Measurements from ENCODE around the gene SNU13. TPM values are rescaled to one million over a fixed set of nuclear protein-coding genes. Genes with fewer than 3 reads are reported as not detected.
"Not testable (repeated sequence)": the region's sequence is repeated elsewhere in the genome, so short reads cannot be mapped to it uniquely, and the experiment has no call there.

The SNU13 gene
- total RNA-seq, 2 experiments from 2014 or later, result 236 to 242 TPM

GRCh38 chr22:41697126-41697775 is 8.6 kb upstream of the SNU13 start:
- Mint-ChIP-seq H3K9me3 (no peaks in the 10 kb centered on the region), H3K4me3 (no peak overlapping the region), H3K27ac (peak overlapping the region; percentile 46), H3K36me3 (no peaks in the 10 kb centered on the region), H3K27me3 (no peaks in the 10 kb centered on the region), H3K4me1 (ENCODE audit: low read depth) (peaks cover 11% of the 10 kb centered on the region)
- ChIA-PET POLR2A (interaction anchor here (0.6 to 3.6 kb wide), 7 partner anchors 9 to 481 kb away, joined by 3 to 26 read pairs (median 6); partner anchors contain the start of genes CCDC134 and SNU13), CTCF (interaction anchor here (0.5 to 4.6 kb wide), 76 partner anchors 10 to 747 kb away, joined by 3 to 60 read pairs (median 5); partner anchors contain the start of genes CCDC134, CENPM, DESI1 and PMM1)
- intact Hi-C loops (cut with micrococcal nuclease), result loop anchor here (1.0 to 5.0 kb wide), 4 partner anchors 85 to 260 kb away; no protein-coding TSS in a partner anchor
- peak; percentile 94 for DNase-seq

DNA sequence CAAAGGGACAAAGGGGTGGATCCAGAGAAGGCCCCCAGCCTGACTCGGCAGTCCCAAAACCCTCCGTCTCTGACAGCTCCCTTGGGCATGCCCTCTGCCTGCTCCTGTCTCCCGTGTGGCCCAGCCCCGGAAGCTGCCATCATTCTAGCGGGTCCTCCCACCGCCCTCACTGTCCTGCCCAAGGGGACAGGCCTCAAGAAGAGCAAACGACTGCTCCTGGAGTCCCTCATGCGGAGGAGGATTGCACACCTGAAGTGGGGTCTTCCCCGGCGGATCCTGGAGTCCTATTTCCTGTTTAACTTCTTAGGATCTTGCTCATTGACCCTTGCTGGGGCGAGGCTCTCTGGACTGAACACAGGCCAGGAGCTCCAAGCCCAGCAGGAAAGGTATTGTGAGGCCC is 8.0 kb upstream of the SNU13 start:
- Mint-ChIP-seq H3K27me3 (no peaks in the 10 kb centered on the region), H3K36me3 (no peaks in the 10 kb centered on the region), H3K4me3 (no peak overlapping the region), H3K27ac (peak overlapping the region; percentile 46), H3K4me1 (ENCODE audit: low read depth) (peaks cover 11% of the 10 kb centered on the region), H3K9me3 (no peaks in the 10 kb centered on the region)
- CTCF ChIA-PET, result interaction anchor here (0.5 to 4.6 kb wide), 62 partner anchors 9 to 747 kb away, joined by 3 to 60 read pairs (median 5); partner anchors contain the start of genes CCDC134, CENPM, DESI1 and PMM1
- no peak for DNase-seq
- intact Hi-C loops (cut with micrococcal nuclease), result loop anchor here (1.0 to 5.0 kb wide), 4 partner anchors 86 to 261 kb away; no protein-coding TSS in a partner anchor
- POLR2A ChIA-PET, result interaction anchor here (1.1 to 3.6 kb wide), 5 partner anchors 8 to 244 kb away, joined by 4 to 26 read pairs (median 12); partner anchors contain the start of genes CCDC134 and SNU13

GRCh38 chr22:41695211-41695610 is 6.5 kb upstream of the SNU13 start:
- Mint-ChIP-seq H3K9me3 (no peaks in the 10 kb centered on the region), H3K4me3 (no peak overlapping the region), H3K36me3 (no peaks in the 10 kb centered on the region), H3K27me3 (no peaks in the 10 kb centered on the region), H3K4me1 (ENCODE audit: low read depth) (peaks cover 19% of the 10 kb centered on the region), H3K27ac (no peak overlapping the region)
- POLR2A ChIA-PET, result no interaction called here
- CTCF ChIA-PET, result interaction anchor here (0.6 kb wide), 1 partner anchor 352 kb away, joined by 3 read pairs; no protein-coding TSS in a partner anchor
- intact Hi-C loops (cut with micrococcal nuclease), result loop anchor here (5.0 kb wide), 3 partner anchors 87 to 262 kb away; no protein-coding TSS in a partner anchor
- DNase-seq, result no peak

- CTCF ChIA-PET, result interaction anchor here (0.6 to 5.9 kb wide), 2 partner anchors 7 to 23 kb away, joined by 3 to 54 read pairs; partner anchors contain the start of gene MEI1
- peak overlapping the region; percentile 54 for H3K27ac Mint-ChIP-seq
- POLR2A ChIA-PET, result no interaction called here
- intact Hi-C loops (cut with micrococcal nuclease), result no loop called here
- no peak for DNase-seq
- H3K9me3 Mint-ChIP-seq, result no peaks in the 10 kb centered on the region
- peak overlapping the region; percentile 64 for H3K4me3 Mint-ChIP-seq
- no peaks in the 10 kb centered on the region for H3K27me3 Mint-ChIP-seq
- peaks cover 10% of the 10 kb centered on the region for H3K36me3 Mint-ChIP-seq
- H3K4me1 Mint-ChIP-seq (ENCODE audit: low read depth), result peaks cover 29% of the 10 kb centered on the region
Observed at GRCh38 chr22:41690476-41690875, 1.8 kb upstream of the SNU13 start.

GRCh38 chr22:41687901-41688364 is 734 bp downstream of the SNU13 start:
- peak overlapping the region; percentile 97 for H3K27ac Mint-ChIP-seq
- intact Hi-C loops (cut with micrococcal nuclease), result loop anchor here (1.0 to 2.0 kb wide), 2 partner anchors 22 to 67 kb away; partner anchors contain the start of genes DESI1 and XRCC6

GRCh38 chr22:41686890-41687289 is 1.8 kb downstream of the SNU13 start:
- H3K27ac Mint-ChIP-seq, result peak overlapping the region; percentile 97
- H3K36me3 Mint-ChIP-seq, result peaks cover 13% of the 10 kb centered on the region
- H3K9me3 Mint-ChIP-seq; DNase-seq; intact Hi-C loops (cut with micrococcal nuclease); H3K27me3 Mint-ChIP-seq: not testable (repeated sequence)
- POLR2A ChIA-PET, result interaction anchor here (1.1 to 3.3 kb wide), 5 partner anchors 20 to 403 kb away, joined by 3 to 23 read pairs (median 10); partner anchors contain the start of genes CCDC134, DESI1, NDUFA6 and SREBF2
- CTCF ChIA-PET, result interaction anchor here (3.8 to 5.9 kb wide), 2 partner anchors 11 to 21 kb away, joined by 28 to 54 read pairs; partner anchors contain the start of gene MEI1
- peaks cover 38% of the 10 kb centered on the region for H3K4me1 Mint-ChIP-seq (ENCODE audit: low read depth)
- peak overlapping the region; percentile 99 for H3K4me3 Mint-ChIP-seq

More at GRCh38 chr22:41687901-41688364, 734 bp downstream of the SNU13 start:
- Mint-ChIP-seq H3K36me3 (peaks cover 10% of the 10 kb centered on the region), H3K27me3 (no peaks in the 10 kb centered on the region), H3K9me3 (no peaks in the 10 kb centered on the region), H3K4me1 (ENCODE audit: low read depth) (peaks cover 35% of the 10 kb centered on the region), H3K4me3 (peak overlapping the region; percentile 99)
- ChIA-PET POLR2A (interaction anchor here (0.7 to 3.3 kb wide), 13 partner anchors 10 to 402 kb away, joined by 3 to 26 read pairs (median 8); partner anchors contain the start of genes CCDC134, CENPM, DESI1 and MEI1), CTCF (interaction anchor here (3.8 to 5.9 kb wide), 2 partner anchors 10 to 22 kb away, joined by 28 to 54 read pairs; partner anchors contain the start of gene MEI1)
- peak; percentile 29 for DNase-seq

- no peaks in the 10 kb centered on the region for H3K9me3 Mint-ChIP-seq
- peaks cover 26% of the 10 kb centered on the region for H3K36me3 Mint-ChIP-seq
- DNase-seq, result no peak
- no peak overlapping the region for H3K4me3 Mint-ChIP-seq
- CTCF ChIA-PET, result interaction anchor here (0.9 to 1.7 kb wide), 2 partner anchors 17 to 63 kb away, joined by 3 to 4 read pairs; no protein-coding TSS in a partner anchor
- H3K4me1 Mint-ChIP-seq (ENCODE audit: low read depth), result peaks cover 34% of the 10 kb centered on the region
- POLR2A ChIA-PET, result no interaction called here
- peak overlapping the region; percentile 0 for H3K27ac Mint-ChIP-seq
- no peaks in the 10 kb centered on the region for H3K27me3 Mint-ChIP-seq
- intact Hi-C loops (cut with micrococcal nuclease), result no loop called here
Observed at GRCh38 chr22:41684194-41684593, 4.5 kb downstream of the SNU13 start.

- Mint-ChIP-seq H3K27ac (peak overlapping the region; percentile 33), H3K4me1 (ENCODE audit: low read depth) (peaks cover 33% of the 10 kb centered on the region), H3K36me3 (peaks cover 26% of the 10 kb centered on the region), H3K27me3 (no peaks in the 10 kb centered on the region), H3K4me3 (no peak overlapping the region), H3K9me3 (no peaks in the 10 kb centered on the region)
- ChIA-PET CTCF (interaction anchor here (0.6 to 1.7 kb wide), 3 partner anchors 17 to 63 kb away, joined by 3 to 4 read pairs (median 3); no protein-coding TSS in a partner anchor), POLR2A (no interaction called here)
- intact Hi-C loops (cut with micrococcal nuclease), result no loop called here
- no peak for DNase-seq
Observed at GRCh38 chr22:41683616-41684015, 5.1 kb downstream of the SNU13 start.

GRCh38 chr22:41683052-41683451 is 5.6 kb downstream of the SNU13 start:
- Mint-ChIP-seq H3K4me1 (ENCODE audit: low read depth) (peaks cover 34% of the 10 kb centered on the region), H3K4me3 (peak overlapping the region; percentile 99), H3K36me3 (peaks cover 29% of the 10 kb centered on the region), H3K27me3 (no peaks in the 10 kb centered on the region), H3K27ac (peak overlapping the region; percentile 93), H3K9me3 (no peaks in the 10 kb centered on the region)
- POLR2A ChIA-PET, result no interaction called here
- DNase-seq, result no peak
- CTCF ChIA-PET, result interaction anchor here (0.6 to 1.7 kb wide), 3 partner anchors 16 to 64 kb away, joined by 3 to 4 read pairs (median 3); no protein-coding TSS in a partner anchor
- intact Hi-C loops (cut with micrococcal nuclease), result no loop called here

DNA sequence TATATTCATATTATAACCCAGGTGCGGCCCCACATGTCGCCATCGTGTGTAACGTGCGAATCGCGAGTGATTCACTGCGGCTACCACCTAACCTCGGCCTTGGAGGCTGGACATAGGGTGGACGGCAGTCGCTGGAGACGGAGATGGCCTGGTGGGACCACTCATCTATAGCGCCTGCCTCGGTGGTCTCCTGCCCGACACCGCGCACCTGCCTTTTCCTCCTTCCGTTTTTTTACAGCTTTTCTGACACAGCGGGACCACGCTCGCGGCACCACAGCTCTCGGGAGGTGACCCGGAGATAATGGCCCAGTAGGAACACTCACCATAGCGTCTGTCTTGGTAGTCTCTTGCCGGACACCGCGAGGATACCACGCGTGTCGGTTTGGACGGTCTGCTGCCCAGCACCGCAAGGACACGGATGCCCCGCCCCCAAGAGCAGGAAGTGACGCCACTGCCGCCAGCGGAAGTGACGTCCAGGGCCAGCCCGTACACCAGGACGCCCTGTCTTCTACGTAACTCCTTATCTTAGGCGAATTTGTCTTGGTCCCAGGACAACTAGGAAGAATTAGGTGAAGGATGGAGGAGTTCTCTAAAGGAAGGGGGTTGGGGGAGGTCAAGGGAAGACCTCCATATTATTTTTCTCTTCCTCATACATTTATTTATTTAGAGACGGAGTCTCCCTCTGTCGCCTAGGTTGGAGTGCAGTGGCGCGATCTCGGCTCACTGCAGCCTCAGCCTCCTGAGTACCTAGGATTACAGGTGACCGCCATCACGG is 6.4 kb downstream of the SNU13 start:
- peak; percentile 92 for DNase-seq
- H3K4me3 Mint-ChIP-seq, result peak overlapping the region; percentile 99
- H3K9me3 Mint-ChIP-seq, result no peaks in the 10 kb centered on the region
- peaks cover 26% of the 10 kb centered on the region for H3K4me1 Mint-ChIP-seq (ENCODE audit: low read depth)
- H3K27ac Mint-ChIP-seq, result peak overlapping the region; percentile 93
- CTCF ChIA-PET, result no interaction called here
- peaks cover 27% of the 10 kb centered on the region for H3K36me3 Mint-ChIP-seq
- H3K27me3 Mint-ChIP-seq, result no peaks in the 10 kb centered on the region
- intact Hi-C loops (cut with micrococcal nuclease), result no loop called here
- POLR2A ChIA-PET, result no interaction called here

- DNase-seq, result no peak
- no peaks in the 10 kb centered on the region for H3K27me3 Mint-ChIP-seq
- intact Hi-C loops (cut with micrococcal nuclease), result no loop called here
- H3K9me3 Mint-ChIP-seq, result no peaks in the 10 kb centered on the region
- peaks cover 30% of the 10 kb centered on the region for H3K36me3 Mint-ChIP-seq
- H3K4me1 Mint-ChIP-seq (ENCODE audit: low read depth), result peaks cover 24% of the 10 kb centered on the region
- ChIA-PET CTCF (interaction anchor here (3.3 kb wide), 1 partner anchor 15 kb away, joined by 21 read pairs; no protein-coding TSS in a partner anchor), POLR2A (no interaction called here)
- peak overlapping the region; percentile 99 for H3K4me3 Mint-ChIP-seq
- no peak overlapping the region for H3K27ac Mint-ChIP-seq
Observed at GRCh38 chr22:41681616-41682015, 7.1 kb downstream of the SNU13 start.

Measured in activated CD4-positive, alpha-beta memory T cell treated with anti-CD3 and anti-CD28 coated beads for 36 hours (primary cell).